NCI-H146 (cell line): ENCODE measurements around the gene DHRS9.
"Not testable (repeated sequence)": the region's sequence is repeated elsewhere in the genome, so short reads cannot be mapped to it uniquely, and the experiment has no call there.

Experiments
- DNase-seq: peaks from one replicate; lab custom pipeline; 2025; lab: John Stamatoyannopoulos, UW

The DHRS9 gene

GRCh38 chr2:169095621-169096105, 26.3 kb downstream of the DHRS9 start:
- no peak for DNase-seq

GRCh38 chr2:169104848-169105247, 35.5 kb downstream of the DHRS9 start:
- DNase-seq = no peak

- no peak for DNase-seq
Observed at GRCh38 chr2:169105476-169105875, 36.1 kb downstream of the DHRS9 start.

- no peak for DNase-seq
Observed at GRCh38 chr2:169106134-169106533, 36.8 kb downstream of the DHRS9 start.

- no peak for DNase-seq
Observed at GRCh38 chr2:169106563-169107545, 37.5 kb downstream of the DHRS9 start.

GRCh38 chr2:169107645-169108044, 38.3 kb downstream of the DHRS9 start:
- no peak for DNase-seq

- no peak for DNase-seq
Observed at GRCh38 chr2:169108099-169108884, 38.9 kb downstream of the DHRS9 start.

GRCh38 chr2:169109502-169110409, 40.4 kb downstream of the DHRS9 start:
- peak; percentile 51 for DNase-seq

- no peak for DNase-seq
Observed at GRCh38 chr2:169110419-169110818, 41.1 kb downstream of the DHRS9 start.

- DNase-seq = no peak
Observed at GRCh38 chr2:169110916-169111315, 41.6 kb downstream of the DHRS9 start.

- no peak for DNase-seq
Observed at GRCh38 chr2:169112841-169113240, 43.5 kb downstream of the DHRS9 start.

GRCh38 chr2:169114056-169114455, 44.7 kb downstream of the DHRS9 start:
- DNase-seq = no peak

- no peak for DNase-seq
Observed at GRCh38 chr2:169116327-169116726, 47.0 kb downstream of the DHRS9 start.

- no peak for DNase-seq
Observed at GRCh38 chr2:169116993-169117392, 47.6 kb downstream of the DHRS9 start.

GRCh38 chr2:169118060-169118459, 48.7 kb downstream of the DHRS9 start:
- no peak for DNase-seq

- DNase-seq = no peak
Observed at GRCh38 chr2:169119123-169119760, 49.9 kb downstream of the DHRS9 start.

GRCh38 chr2:169119851-169120250, 50.5 kb downstream of the DHRS9 start:
- DNase-seq = no peak

- no peak for DNase-seq
Observed at GRCh38 chr2:169129703-169130243, 60.4 kb downstream of the DHRS9 start.

GRCh38 chr2:169131587-169132512, 62.5 kb downstream of the DHRS9 start:
- peak; percentile 1 for DNase-seq

GRCh38 chr2:169134272-169134671, 64.9 kb downstream of the DHRS9 start:
- not testable (repeated sequence) for DNase-seq
